22Rv1 (cell line): Measurements from ENCODE around the gene CX3CL1.

Source experiments
- CTCF ChIP-seq: fragments of 450-650 bp; IDR thresholded peaks from 2 replicates; pipeline ENCODE4 v1.5.1; 2017; ENCODE audit warnings: mild to moderate bottlenecking
- ZFX ChIP-seq: fragments of 450-650 bp; IDR thresholded peaks from 2 replicates; pipeline ENCODE4 v1.6.1; 2017; ENCODE audit warnings: antibody characterized with exemption, borderline replicate concordance

GRCh38 chr16:57389087-57389468 is 16.8 kb downstream of the CX3CL1 start:
- no peak for TF ChIP-seq CTCF
- no peak for TF ChIP-seq ZFX
